ENCODE data around the gene SYPL1.
A peak's percentile ranks its signal among the peaks of the same experiment; 100 is the strongest.

Gene SYPL1

GRCh38 chr7:106065575-106066500 is 46.3 kb downstream of the SYPL1 start:
- H3K4me3 ChIP-seq (ENCODE audit: low read length), result no peak overlapping the region
- H3K36me3 ChIP-seq (ENCODE audit: insufficient read depth, low read length), result no peaks in the 10 kb centered on the region
- peaks cover 28% of the 10 kb centered on the region for H3K4me1 ChIP-seq (ENCODE audit: insufficient read depth, low read length)

GRCh38 chr7:106064771-106065574 is 47.1 kb downstream of the SYPL1 start:
- Histone ChIP-seq H3K4me1 (ENCODE audit: insufficient read depth, low read length) (peaks cover 28% of the 10 kb centered on the region), H3K4me3 (ENCODE audit: low read length) (no peak overlapping the region), H3K36me3 (ENCODE audit: insufficient read depth, low read length) (no peaks in the 10 kb centered on the region), H2AFZ (ENCODE audit: low read depth, low read length) (peak overlapping the region; percentile 46), H3K9me3 (ENCODE audit: low read length) (peaks cover 8% of the 10 kb centered on the region), H3K27me3 (ENCODE audit: insufficient read depth, low read length) (no peaks in the 10 kb centered on the region)

More at GRCh38 chr7:106065575-106066500, 46.3 kb downstream of the SYPL1 start:
- peak overlapping the region; percentile 46 for H2AFZ ChIP-seq (ENCODE audit: low read depth, low read length)
- no peaks in the 10 kb centered on the region for H3K27me3 ChIP-seq (ENCODE audit: insufficient read depth, low read length)
- H3K9me3 ChIP-seq (ENCODE audit: low read length), result peaks cover 3% of the 10 kb centered on the region

- Histone ChIP-seq H3K27me3 (ENCODE audit: insufficient read depth, low read length) (no peaks in the 10 kb centered on the region), H3K4me1 (ENCODE audit: insufficient read depth, low read length) (peaks cover 28% of the 10 kb centered on the region), H3K36me3 (ENCODE audit: insufficient read depth, low read length) (no peaks in the 10 kb centered on the region), H2AFZ (ENCODE audit: low read depth, low read length) (no peak overlapping the region), H3K9me3 (ENCODE audit: low read length) (peaks cover 8% of the 10 kb centered on the region), H3K4me3 (ENCODE audit: low read length) (no peak overlapping the region)
Measured at GRCh38 chr7:106064316-106064715, 47.8 kb downstream of the SYPL1 start.

GRCh38 chr7:106063692-106064091 is 48.4 kb downstream of the SYPL1 start:
- no peak overlapping the region for H2AFZ ChIP-seq (ENCODE audit: low read depth, low read length)
- no peaks in the 10 kb centered on the region for H3K36me3 ChIP-seq (ENCODE audit: insufficient read depth, low read length)
- no peaks in the 10 kb centered on the region for H3K27me3 ChIP-seq (ENCODE audit: insufficient read depth, low read length)

GRCh38 chr7:106063024-106063423 is 49.1 kb downstream of the SYPL1 start:
- Histone ChIP-seq H3K27me3 (ENCODE audit: insufficient read depth, low read length) (no peaks in the 10 kb centered on the region), H3K4me1 (ENCODE audit: insufficient read depth, low read length) (peaks cover 39% of the 10 kb centered on the region)

More at GRCh38 chr7:106063692-106064091, 48.4 kb downstream of the SYPL1 start:
- Histone ChIP-seq H3K4me1 (ENCODE audit: insufficient read depth, low read length) (peaks cover 32% of the 10 kb centered on the region), H3K9me3 (ENCODE audit: low read length) (peaks cover 8% of the 10 kb centered on the region), H3K4me3 (ENCODE audit: low read length) (no peak overlapping the region)

GRCh38 chr7:106062521-106062931 is 49.6 kb downstream of the SYPL1 start:
- no peaks in the 10 kb centered on the region for H3K36me3 ChIP-seq (ENCODE audit: insufficient read depth, low read length)
- H3K27me3 ChIP-seq (ENCODE audit: insufficient read depth, low read length), result no peaks in the 10 kb centered on the region
- peaks cover 8% of the 10 kb centered on the region for H3K9me3 ChIP-seq (ENCODE audit: low read length)
- H2AFZ ChIP-seq (ENCODE audit: low read depth, low read length), result no peak overlapping the region
- H3K4me3 ChIP-seq (ENCODE audit: low read length), result no peak overlapping the region
- H3K4me1 ChIP-seq (ENCODE audit: insufficient read depth, low read length), result peaks cover 41% of the 10 kb centered on the region

More at GRCh38 chr7:106063024-106063423, 49.1 kb downstream of the SYPL1 start:
- Histone ChIP-seq H3K9me3 (ENCODE audit: low read length) (peaks cover 8% of the 10 kb centered on the region), H3K4me3 (ENCODE audit: low read length) (no peak overlapping the region), H2AFZ (ENCODE audit: low read depth, low read length) (no peak overlapping the region), H3K36me3 (ENCODE audit: insufficient read depth, low read length) (no peaks in the 10 kb centered on the region)

- no peak overlapping the region for H3K4me3 ChIP-seq (ENCODE audit: low read length)
- no peak overlapping the region for H2AFZ ChIP-seq (ENCODE audit: low read depth, low read length)
- H3K9me3 ChIP-seq (ENCODE audit: low read length), result peaks cover 8% of the 10 kb centered on the region
- H3K4me1 ChIP-seq (ENCODE audit: insufficient read depth, low read length), result peaks cover 41% of the 10 kb centered on the region
- no peaks in the 10 kb centered on the region for H3K27me3 ChIP-seq (ENCODE audit: insufficient read depth, low read length)
- H3K36me3 ChIP-seq (ENCODE audit: insufficient read depth, low read length), result no peaks in the 10 kb centered on the region
Measured at GRCh38 chr7:106062006-106062405, 50.1 kb downstream of the SYPL1 start.

GRCh38 chr7:106061301-106061979 is 50.7 kb downstream of the SYPL1 start:
- Histone ChIP-seq H3K36me3 (ENCODE audit: insufficient read depth, low read length) (no peaks in the 10 kb centered on the region), H3K9me3 (ENCODE audit: low read length) (peaks cover 8% of the 10 kb centered on the region), H3K4me3 (ENCODE audit: low read length) (no peak overlapping the region), H2AFZ (ENCODE audit: low read depth, low read length) (no peak overlapping the region), H3K4me1 (ENCODE audit: insufficient read depth, low read length) (peaks cover 41% of the 10 kb centered on the region), H3K27me3 (ENCODE audit: insufficient read depth, low read length) (no peaks in the 10 kb centered on the region)

- no peaks in the 10 kb centered on the region for H3K27me3 ChIP-seq (ENCODE audit: insufficient read depth, low read length)
- H3K9me3 ChIP-seq (ENCODE audit: low read length), result peaks cover 8% of the 10 kb centered on the region
- H3K36me3 ChIP-seq (ENCODE audit: insufficient read depth, low read length), result no peaks in the 10 kb centered on the region
- peaks cover 33% of the 10 kb centered on the region for H3K4me1 ChIP-seq (ENCODE audit: insufficient read depth, low read length)
- H3K4me3 ChIP-seq (ENCODE audit: low read length), result no peak overlapping the region
- H2AFZ ChIP-seq (ENCODE audit: low read depth, low read length), result no peak overlapping the region
Measured at GRCh38 chr7:106060394-106060920, 51.7 kb downstream of the SYPL1 start.

GRCh38 chr7:106059556-106059955 is 52.6 kb downstream of the SYPL1 start:
- Histone ChIP-seq H3K4me1 (ENCODE audit: insufficient read depth, low read length) (peaks cover 27% of the 10 kb centered on the region), H3K36me3 (ENCODE audit: insufficient read depth, low read length) (no peaks in the 10 kb centered on the region), H2AFZ (ENCODE audit: low read depth, low read length) (no peak overlapping the region), H3K9me3 (ENCODE audit: low read length) (peaks cover 8% of the 10 kb centered on the region), H3K4me3 (ENCODE audit: low read length) (no peak overlapping the region), H3K27me3 (ENCODE audit: insufficient read depth, low read length) (no peaks in the 10 kb centered on the region)

GRCh38 chr7:106058928-106059324 is 53.2 kb downstream of the SYPL1 start:
- H3K9me3 ChIP-seq (ENCODE audit: low read length), result peaks cover 8% of the 10 kb centered on the region
- peak overlapping the region; percentile 21 for H2AFZ ChIP-seq (ENCODE audit: low read depth, low read length)
- no peak overlapping the region for H3K4me3 ChIP-seq (ENCODE audit: low read length)

More at GRCh38 chr7:106058928-106059324, 53.2 kb downstream of the SYPL1 start:
- no peaks in the 10 kb centered on the region for H3K36me3 ChIP-seq (ENCODE audit: insufficient read depth, low read length)
- peaks cover 4% of the 10 kb centered on the region for H3K27me3 ChIP-seq (ENCODE audit: insufficient read depth, low read length)
- peaks cover 25% of the 10 kb centered on the region for H3K4me1 ChIP-seq (ENCODE audit: insufficient read depth, low read length)

All from neuron (in vitro differentiated cells).